GM20000 (cell line): ENCODE measurements around the gene SH3PXD2A.

Experiments used
- DNase-seq: peaks from one replicate; pipeline ENCODE4 v3.0.0; 2012; ENCODE audit warnings: low spot score
- CTCF ChIP-seq: IDR thresholded peaks from 2 replicates; pipeline ENCODE4 v1.5.1; 2012; ENCODE audit warnings: mild to moderate bottlenecking, control low read depth; ENCODE audit errors: extremely low read depth, missing control alignments

SH3PXD2A gene

GRCh38 chr10:103837370-103838069 is 17.9 kb downstream of the SH3PXD2A start:
- no peak for TF ChIP-seq CTCF
- no peak for DNase-seq

GRCh38 chr10:103836861-103837260 is 18.5 kb downstream of the SH3PXD2A start:
- TF ChIP-seq CTCF: no peak
- no peak for DNase-seq

GRCh38 chr10:103836273-103836672 is 19.1 kb downstream of the SH3PXD2A start:
- no peak for TF ChIP-seq CTCF
- no peak for DNase-seq

- no peak for TF ChIP-seq CTCF
- DNase-seq: no peak
Measured at GRCh38 chr10:103835096-103836050, 20.0 kb downstream of the SH3PXD2A start.

GRCh38 chr10:103834436-103835095 is 20.8 kb downstream of the SH3PXD2A start:
- no peak for TF ChIP-seq CTCF
- no peak for DNase-seq

GRCh38 chr10:103833731-103834365 is 21.5 kb downstream of the SH3PXD2A start:
- no peak for TF ChIP-seq CTCF
- DNase-seq: no peak
